IPS-NIHi11 (cell line): ENCODE data around the gene MT1F.
"Not testable (repeated sequence)": the region's sequence is repeated elsewhere in the genome, so short reads cannot be mapped to it uniquely, and the experiment has no call there.

Experiments used
- DNase-seq: peaks from one replicate; pipeline ENCODE4 v3.0.0; 2012; ENCODE audit warnings: mixed read lengths, low spot score

The MT1F gene

DNA sequence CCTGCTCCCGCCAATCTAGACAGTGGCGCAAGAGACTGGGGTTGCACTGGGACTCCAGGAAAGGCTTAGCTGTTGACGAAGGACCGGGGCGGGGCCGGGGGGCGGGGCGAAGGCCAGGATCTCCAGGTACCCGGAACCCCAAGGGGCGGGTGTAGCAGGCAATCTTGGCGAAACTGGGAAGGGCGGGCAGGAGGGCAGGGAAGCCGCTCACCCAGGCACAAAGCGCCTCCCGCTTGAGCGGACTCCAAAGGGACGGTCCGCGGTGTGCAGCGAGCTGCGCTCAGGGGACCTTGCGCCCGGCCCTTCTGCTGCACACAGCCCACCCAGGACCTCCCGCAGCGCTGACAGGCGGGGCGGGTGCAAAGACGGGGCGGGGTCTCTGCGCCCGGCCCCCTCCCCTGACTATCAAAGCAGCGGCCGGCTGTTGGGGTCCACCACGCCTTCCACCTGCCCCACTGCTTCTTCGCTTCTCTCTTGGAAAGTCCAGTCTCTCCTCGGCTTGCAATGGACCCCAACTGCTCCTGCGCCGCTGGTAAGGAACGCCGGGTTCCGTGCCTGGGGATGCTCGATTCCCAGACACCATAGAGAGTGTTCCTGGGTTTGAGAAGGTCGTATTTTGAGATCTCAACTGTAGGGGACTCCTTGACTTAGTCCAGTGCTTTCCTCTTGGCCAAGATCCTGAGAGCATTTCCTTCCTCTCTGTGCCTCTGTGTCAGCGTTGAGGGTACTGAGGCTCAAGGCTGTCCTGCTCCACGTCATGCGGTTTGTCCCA lies at the start of gene MT1F:
Gene MT1F, plus strand, starts transcription at position 405 of the 772 bp plus-strand sequence. Its CDS starts 100 bp downstream, at position 505.
- DNase-seq, result peak; percentile 86

DNA sequence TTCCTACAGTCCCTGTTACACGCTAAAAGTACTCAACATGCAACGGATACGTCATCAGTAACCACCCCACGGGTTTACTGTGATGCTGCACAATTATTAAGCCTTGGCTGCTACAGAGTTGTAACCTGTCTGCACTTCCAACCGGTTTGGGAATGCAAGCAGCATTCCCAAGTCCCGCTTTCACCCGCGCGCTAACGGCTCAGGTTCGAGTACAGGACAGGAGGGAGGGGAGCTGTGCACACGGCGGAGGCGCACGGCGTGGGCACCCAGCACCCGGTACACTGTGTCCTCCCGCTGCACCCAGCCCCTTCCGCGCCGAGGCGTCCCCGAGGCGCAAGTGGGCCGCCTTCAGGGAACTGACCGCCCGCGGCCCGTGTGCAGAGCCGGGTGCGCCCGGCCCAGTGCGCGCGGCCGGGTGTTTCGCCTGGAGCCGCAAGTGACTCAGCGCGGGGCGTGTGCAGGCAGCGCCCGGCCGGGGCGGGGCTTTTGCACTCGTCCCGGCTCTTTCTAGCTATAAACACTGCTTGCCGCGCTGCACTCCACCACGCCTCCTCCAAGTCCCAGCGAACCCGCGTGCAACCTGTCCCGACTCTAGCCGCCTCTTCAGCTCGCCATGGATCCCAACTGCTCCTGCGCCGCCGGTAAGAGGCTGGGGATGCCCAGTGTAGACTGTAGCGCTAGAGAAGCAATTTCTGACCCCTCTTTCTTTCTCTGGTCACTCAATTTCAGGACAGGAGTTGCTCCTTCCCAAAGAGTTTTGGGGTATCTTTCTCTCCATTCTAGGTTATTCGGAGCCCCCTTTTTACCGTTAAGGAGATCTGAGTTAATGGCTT lies 49.5 kb upstream of the MT1F start, which contains the start of gene MT2A:
Gene MT2A, plus strand, starts transcription at position 542 of the 833 bp plus-strand sequence. Its CDS starts 72 bp downstream, at position 614.
- DNase-seq, result peak; percentile 95

DNA sequence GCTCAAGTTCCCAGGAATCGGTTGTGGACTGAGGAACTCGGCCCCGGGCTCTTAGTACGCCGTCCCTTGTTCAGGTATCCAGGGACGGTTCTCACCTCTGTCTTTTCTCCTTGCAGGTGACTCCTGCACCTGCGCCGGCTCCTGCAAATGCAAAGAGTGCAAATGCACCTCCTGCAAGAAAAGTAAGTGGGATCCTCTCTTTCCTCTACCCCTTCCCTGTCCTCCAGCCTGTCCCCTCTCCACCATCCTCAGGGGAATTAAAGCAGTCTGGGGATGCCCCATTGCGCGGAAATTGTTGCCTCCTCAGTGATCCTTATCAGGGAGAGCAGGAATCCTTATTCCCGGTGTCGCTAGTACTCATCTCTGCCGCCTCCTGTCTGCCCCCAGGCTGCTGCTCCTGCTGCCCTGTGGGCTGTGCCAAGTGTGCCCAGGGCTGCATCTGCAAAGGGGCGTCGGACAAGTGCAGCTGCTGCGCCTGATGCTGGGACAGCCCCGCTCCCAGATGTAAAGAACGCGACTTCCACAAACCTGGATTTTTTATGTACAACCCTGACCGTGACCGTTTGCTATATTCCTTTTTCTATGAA lies 48.8 kb upstream of the MT1F start:
- DNase-seq, result no peak

DNA sequence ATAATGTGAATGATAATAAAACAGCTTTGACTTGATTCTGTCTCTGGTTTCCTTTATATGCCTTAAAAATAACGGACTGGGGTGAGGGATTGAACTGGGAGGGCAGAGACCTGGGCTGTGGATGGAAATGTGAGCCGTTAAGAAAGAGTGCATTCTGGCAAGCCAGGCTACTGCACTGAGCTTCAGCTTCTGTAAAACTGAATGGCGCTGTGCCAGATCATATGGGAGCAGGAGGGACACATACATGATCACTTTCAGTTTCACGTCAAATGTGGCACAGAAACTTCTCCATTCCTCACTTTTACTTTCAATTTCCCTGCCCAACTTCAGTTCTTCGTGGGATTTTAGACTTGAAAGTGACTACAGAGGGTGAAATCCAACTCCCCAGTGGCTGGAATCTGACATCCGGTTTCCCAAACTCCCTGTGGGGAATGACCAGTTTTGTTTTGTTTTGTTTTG lies 48.3 kb upstream of the MT1F start:
- no peak for DNase-seq

DNA sequence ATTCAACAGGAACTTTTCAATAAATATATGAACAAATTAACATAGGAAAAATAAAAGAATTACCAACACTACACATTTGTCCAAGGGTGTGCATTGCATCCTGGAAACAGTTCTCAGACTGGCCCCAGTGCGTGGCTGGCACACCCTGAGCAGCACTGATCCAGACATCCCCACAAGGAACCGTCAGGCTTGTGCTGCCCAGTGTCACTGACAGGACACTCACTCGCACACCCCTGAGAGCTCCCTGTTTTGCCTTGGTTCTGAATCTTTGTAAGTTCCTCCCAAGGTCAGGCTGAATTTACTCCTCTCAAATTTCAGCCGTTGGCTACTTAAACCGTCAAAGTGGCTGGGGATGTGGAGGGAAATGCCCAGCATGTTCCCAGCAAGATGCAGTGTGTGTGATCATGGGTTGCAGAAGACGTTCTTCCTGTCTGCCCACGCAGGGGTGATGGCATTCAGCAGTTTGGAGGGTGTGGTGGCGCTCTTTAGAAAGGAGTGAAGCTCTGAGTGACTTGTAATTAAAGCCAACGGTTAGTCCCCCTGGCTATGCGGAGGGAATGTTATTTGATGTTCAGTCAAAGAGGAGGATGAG lies 47.6 kb upstream of the MT1F start:
- DNase-seq, result no peak

DNA sequence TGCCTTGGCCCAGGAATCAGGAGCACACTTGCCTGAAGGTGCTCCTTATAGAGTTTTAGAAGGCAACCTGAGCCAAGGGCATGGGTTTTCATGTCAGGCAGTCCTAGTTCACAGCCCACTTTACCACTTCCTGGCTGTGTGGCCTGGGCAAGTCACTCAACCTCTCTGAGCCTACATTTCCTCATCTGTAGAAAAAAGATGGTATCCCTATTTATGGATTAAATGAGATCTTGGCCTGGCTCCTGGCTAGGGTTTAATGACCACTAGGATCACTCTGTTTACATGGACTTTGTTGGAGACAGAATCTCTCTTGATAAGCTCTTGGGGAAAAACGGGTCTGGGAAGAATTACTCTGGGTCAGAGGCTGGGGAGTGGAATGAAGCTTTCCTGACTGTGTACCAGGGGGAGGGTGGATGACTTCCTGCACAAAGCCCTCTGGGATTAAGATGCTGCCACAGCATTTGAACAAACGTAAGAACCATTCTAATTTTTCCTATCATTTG lies 47.1 kb upstream of the MT1F start:
- DNase-seq, result no peak

DNA sequence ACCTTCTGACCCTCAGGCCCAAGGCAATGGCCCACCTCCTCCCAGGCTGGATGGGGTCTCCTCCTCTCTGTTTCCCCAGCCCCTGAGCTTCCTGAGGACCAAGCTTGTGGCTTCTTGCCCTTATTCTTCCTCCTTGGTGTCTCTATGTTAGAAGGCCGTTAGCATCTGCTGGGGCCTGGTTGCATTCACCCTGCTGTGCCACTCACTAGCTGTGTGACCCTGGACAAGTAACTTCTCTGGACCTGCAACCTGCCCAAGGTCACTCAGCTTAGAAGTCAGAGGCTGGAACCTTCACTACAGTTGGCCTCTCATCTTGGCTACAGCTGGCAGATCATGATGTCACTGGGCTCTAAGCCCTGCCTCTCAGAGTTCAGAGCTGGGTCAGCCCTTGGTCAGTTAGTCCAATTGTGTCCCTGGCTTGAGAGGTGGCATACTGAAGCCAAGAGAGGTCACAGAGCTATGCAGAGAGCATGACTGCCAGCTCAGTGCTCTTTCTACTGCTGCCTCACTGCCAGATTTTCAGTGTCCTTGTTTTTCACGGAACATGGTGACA lies 46.4 kb upstream of the MT1F start:
- no peak for DNase-seq

DNA sequence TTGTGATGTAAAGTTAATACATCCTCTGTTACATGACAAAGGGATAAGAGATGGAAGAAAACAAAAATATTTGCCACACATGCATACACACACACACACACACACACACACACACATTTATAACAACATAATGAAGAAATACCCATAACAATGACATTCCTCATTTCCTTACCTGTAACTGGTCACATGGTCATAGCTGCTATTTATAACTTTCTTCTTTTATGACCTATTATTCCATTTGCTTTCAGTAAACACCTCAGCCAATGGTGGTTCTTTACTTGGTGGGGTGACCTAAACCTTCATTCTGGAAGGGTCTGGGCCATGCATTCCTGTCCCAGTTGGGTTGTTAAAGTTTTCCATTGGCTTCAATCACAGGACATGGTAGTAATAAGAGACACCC lies 44.1 kb upstream of the MT1F start:
- DNase-seq, result no peak

DNA sequence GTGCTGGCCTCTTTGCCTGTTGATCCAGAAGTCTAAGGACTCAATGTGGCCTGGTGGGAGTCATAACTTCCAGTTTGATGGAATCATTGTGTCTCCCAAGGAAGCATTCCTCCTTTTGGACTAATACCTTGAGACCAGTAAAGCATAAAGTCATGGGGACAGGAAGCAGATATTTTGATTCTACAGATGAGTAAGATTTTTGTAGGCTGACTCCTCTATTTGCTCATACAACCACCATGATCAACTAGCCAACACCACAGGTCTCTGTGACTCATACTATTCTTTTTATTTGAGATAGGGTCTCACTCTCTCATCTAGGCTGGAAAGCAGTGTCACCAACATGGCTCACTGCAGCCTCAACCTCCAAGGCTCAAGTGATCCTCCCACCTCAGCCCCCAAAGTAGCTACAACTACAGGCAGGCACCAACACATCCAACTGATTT lies 43.2 kb upstream of the MT1F start:
- no peak for DNase-seq

DNA sequence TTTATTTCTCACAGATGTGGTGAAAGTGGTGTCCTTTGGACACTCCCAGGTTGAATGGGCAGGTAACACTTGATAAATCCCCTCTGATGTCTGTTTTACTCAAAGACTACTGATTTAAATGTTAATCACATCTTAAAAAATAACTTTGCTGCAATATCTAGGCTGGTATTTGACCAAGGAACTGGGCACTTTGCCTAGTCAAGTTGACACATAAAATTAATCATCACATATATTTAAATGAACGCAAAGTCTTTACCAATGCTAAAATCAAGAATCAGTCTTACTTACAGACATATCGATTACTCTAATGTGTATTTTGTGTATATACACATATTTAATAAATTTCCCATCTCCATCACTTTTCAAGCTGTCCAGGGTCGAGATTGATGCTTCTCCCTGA lies 42.4 kb upstream of the MT1F start:
- no peak for DNase-seq

DNA sequence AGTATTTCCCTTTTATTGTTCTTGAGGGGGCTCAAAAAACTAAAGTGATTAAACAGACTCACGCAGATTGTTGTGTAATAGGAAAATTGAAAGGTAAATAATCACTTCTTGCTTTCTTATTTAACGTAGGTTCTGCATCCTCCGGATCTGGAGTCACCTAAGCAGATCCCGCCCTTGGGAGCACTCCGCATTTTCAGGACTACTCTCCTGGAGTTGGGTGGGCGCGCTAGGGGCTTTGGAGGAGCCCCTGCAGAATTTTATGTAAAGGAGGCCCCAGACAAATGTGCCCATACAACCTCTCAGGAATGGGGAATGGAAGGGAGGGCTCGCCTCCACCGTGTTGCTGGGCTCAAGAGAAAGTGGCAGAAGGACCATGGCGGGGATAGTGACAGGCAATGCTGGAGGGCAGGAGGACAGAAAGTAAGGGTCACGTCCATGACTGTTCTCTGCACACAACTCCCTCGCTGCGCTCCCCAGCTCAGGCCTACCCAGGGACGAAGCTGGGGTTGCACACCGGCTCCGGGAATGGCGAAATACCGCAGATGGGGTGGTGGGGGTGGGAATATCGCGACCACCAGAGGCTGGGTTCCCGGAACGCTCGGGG lies 41.0 kb upstream of the MT1F start:
- DNase-seq, result no peak

DNA sequence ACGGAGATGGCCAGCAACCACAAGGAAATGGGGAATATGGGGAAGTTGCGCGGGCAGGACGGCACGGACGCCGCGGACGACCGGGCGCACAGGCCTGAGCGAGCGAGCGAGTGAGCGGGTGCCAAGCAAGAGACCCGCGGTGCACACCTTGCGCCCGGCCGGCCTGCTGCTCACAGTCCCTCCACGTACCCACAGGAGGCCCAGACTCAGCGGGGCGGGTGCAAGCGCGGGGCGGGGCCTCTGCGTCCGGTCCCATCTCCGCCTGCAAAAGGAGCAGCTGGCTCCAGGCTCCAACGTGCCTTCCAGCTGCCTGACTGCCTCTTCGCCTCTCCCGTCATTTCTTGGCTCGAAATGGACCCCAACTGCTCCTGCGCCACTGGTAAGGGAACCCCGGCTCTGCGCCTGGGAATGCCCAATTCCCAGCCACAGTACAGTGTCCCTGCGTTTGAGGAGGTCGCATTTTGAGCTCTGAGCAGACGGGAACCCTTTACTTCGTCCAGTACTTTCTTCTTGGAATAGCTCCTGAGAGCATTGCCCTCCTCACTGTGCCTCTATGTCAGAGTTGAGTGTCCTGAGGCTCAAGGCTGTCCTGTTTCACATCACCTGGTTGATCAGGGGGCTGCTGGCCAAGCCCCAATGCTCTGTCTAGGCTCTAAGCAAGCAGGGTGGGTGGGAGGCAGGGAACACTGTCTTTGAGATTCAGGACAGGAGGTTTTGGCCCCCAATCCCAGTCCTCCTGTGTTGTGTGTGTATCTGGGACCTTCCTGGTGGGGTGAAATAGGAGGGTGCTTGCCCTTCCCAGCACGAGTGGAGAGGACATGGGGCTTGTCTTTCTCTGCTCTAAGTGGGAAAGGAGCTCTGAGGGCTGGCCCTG lies 40.3 kb upstream of the MT1F start:
- no peak for DNase-seq

DNA sequence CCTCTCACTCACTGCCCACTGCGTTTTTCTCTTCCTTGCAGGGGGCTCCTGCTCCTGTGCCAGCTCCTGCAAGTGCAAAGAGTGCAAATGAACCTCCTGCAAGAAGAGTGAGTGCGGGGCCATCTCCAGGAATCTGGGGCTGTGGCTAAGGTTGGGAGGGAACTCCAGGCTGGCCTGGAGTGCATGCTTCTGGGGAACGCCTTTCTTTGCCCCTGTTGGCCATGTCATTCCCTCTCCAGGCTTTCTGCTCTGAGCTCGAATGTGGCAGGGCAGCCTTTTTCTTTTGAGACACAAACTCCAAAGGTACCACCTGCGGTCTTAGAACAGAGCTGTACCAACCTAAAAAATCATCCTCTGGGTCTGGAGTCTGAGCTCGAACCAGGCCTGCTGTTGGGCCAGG lies 39.6 kb upstream of the MT1F start:
- DNase-seq, result no peak

DNA sequence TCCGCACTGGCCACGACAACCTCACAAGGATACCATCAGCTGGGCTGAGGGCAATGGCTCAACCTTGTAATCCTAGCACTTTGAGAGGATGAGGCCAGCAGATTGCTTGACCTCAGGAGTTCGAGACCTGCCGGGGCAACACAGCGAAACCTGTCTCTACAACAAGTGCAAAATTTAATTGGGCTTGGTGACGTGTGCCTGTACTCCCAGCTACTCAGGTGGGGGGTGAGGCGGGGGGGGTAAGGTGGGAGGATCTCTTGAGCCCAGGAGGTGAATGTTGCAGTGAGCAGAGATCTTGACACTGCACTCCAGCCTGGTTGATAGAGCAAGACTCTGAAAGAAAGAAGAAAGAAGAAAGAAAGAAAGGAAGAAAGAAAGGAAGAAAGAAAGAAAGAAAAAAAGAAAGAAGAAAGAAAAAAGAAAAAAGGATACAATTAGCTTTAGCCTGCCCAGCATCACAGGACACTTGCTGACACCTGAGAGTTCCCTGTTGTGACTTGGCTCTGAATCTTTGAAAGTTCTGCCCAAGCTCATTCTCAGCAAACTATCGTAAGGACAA lies 37.3 kb upstream of the MT1F start:
- DNase-seq, result no peak

DNA sequence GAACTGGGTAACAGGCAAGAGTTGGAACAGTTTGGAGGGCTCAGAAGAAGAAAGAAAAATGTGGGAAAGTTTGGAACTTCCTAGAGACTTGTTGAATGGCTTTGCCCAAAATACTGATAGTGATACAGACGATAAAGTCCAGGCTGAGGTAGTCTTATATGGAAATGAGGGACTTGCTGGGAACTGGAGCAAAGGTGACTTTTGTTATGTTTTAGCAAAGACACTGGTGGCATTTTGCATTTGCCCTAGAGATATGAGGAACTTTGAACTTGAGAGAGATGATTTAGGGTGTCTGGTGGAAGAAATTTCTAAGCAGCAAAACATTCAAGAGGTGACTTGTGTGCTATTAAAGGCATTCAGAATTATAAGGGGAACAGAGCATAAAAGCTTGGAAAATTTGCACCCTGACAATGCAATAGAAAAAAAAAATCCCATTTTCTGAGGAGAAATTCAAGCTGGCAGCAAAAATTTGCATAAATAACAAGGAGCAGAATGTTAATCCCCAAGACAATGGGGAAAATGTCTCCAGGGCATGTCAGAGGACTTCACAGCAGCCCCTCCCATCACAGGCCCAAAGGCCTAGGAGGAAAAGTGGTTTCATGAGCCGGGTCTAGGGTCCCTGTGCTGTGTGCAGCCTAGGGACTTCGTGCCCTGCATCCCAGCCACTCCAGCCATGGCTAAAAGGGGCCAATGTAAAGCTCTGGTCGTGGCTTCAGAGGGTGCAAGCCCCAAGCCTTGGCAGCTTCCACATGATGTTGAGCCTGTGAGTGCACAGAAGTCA lies 35.9 kb upstream of the MT1F start:
- not testable (repeated sequence) for DNase-seq

DNA sequence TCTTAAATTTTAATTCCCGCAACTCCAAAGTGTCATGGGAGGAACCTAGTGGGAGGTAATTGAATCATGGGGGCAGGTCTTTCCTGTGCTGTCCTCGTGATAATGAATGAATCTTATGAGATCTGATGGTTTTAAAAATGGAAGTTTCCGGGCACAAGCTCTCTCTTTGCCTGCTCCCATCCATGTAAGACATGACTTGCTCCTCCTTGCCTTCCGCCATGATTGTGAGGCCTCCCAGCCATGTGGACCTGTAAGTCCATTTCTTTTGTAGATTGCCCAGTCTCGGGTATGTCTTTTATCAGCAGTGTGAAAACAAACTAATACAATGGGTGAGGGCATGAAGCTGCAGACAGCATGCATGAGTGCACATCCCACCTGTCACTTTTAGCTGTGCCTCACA lies 34.6 kb upstream of the MT1F start:
- DNase-seq, result not testable (repeated sequence)

DNA sequence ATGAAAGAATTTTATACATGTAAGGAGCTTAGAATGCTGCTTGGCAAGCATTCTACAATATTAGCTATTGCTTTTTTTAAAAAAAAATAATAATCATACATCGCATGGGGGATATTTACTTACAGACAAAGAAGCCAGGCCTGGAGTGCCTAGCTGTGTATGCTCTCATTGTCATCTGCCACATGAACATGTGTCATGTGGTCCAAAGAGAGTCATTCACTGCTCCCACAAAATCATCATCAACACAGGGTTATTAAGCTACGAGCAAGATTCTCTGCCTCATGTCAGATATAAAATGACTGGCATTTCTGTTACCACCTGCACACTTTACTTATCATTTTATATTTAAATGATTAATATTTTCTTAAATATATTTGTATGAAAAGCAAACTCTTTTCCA lies 34.1 kb upstream of the MT1F start:
- DNase-seq, result no peak

DNA sequence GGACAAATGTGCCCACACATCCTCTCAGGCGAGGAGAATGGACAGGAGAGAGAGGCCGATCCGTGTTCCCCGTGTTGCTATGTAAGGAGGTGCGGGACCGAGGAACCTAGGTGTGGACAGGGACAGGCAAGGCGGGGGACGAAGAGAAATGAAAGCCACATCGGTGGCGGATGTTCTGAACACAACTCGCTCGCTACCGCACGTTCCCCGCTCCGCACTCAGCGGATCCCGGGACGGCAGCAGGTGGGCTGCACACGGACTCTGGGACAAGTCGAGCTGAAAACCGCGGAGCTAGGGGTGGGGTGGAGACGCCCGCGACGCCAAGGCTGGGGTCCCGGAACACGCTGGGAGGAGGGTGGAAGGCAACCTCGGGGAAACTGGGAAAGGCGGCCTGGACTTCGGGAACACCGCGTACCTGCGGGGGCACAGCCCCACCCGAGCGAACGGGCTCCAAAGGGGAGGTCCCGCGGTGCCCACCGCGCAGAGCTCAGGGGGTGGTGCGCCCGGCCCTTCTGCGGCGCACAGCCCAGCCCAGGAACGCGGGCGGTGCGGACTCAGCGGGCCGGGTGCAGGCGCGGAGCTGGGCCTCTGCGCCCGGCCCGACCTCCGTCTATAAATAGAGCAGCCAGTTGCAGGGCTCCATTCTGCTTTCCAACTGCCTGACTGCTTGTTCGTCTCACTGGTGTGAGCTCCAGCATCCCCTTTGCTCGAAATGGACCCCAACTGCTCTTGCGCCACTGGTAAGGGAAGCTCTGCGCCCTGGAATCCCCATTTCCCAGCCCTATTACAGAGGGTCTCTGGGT lies 32.4 kb upstream of the MT1F start, which contains the start of gene MT1E:
Gene MT1E, plus strand, starts transcription at position 642 of the 803 bp plus-strand sequence. Its CDS starts 71 bp downstream, at position 713.
- DNase-seq, result peak; percentile 67
